OCI-LY1 (cell line): ENCODE data around the gene SIRT3.

Source experiments
- CTCF ChIP-seq: fragments of 200-600 bp; sonication (generic), shearing (Covaris generic); IDR thresholded peaks from 2 replicates; pipeline ENCODE4 v1.5.1; 2017; ENCODE audit warnings: mild to moderate bottlenecking, antibody characterized with exemption, low read length, moderate library complexity, mixed read lengths
- EZH2 ChIP-seq: fragments of 200-600 bp; sonication (generic), shearing (Covaris generic); IDR thresholded peaks from 2 replicates; pipeline ENCODE4 v1.8.0; 2017; ENCODE audit warnings: borderline replicate concordance, mixed run types, mild to moderate bottlenecking, antibody characterized with exemption, low read length, moderate library complexity, mixed read lengths

DNA sequence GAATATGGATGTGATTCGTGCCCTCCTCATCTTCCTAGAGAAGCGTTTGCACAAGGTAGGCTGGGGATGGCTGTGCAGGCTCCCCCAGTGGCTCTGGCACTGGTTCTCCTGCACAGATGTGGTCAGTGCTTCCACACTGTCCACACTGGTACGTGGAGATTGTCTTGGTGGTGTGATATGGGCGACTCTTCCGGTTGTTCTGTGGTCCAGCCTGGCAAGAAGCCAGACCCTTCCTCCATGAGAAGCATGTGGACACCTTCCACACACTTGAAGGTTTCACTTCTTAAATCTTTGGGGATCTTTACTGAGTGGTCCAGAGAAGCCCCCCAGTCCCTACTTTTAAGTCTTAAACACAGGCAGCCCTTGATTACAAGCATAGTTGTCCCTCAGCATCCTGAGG is 24.8 kb downstream of the SIRT3 start:
- TF ChIP-seq EZH2: no peak
- no peak for TF ChIP-seq CTCF
